ENCODE results near the gene MMP11. TPM values are rescaled to one million over a fixed set of nuclear protein-coding genes. Genes with fewer than 3 reads are reported as not detected.

MMP11 gene
- total and polyA plus RNA-seq, 2 of the 13 experiments (the other 11 are each of a cell fraction or from before 2014, with no cell fraction given), result 8.9 to 28.6 TPM

- no peak for TF ChIP-seq ZNF770 (CRISPR knock-in tag; IDR thresholded peaks at IDR 0.05)
- TF ChIP-seq ZMAT3 (CRISPR knock-in tag; conservative IDR thresholded peaks at IDR 0.05), result no peak
- TF ChIP-seq KLF16 (CRISPR knock-in tag; IDR thresholded peaks at IDR 0.05), result 0 out of 4 replicates have a peak, but pooled peaks of 1 of the 2 experiments have one; percentile 19
- no peak for TF ChIP-seq GTF3A (CRISPR knock-in tag; conservative IDR thresholded peaks at IDR 0.05)
- TF ChIP-seq SMAD3 (CRISPR knock-in tag; IDR thresholded peaks at IDR 0.05), result no peak
- no peak for TF ChIP-seq ZNF761 (CRISPR knock-in tag; conservative IDR thresholded peaks at IDR 0.05)
- no peak for TF ChIP-seq ARID3A (IDR thresholded peaks at IDR 0.05; ENCODE audit: low read depth, low read length)
- no peak for TF ChIP-seq ZNF296 (CRISPR knock-in tag; conservative IDR thresholded peaks at IDR 0.05)
- TF ChIP-seq TIGD3 (CRISPR knock-in tag; IDR thresholded peaks at IDR 0.05; ENCODE audit: borderline replicate concordance), result 0 out of 2 replicates have a peak, but pooled peaks have one; percentile 45
- TF ChIP-seq PHF5A (CRISPR knock-in tag; IDR thresholded peaks at IDR 0.05; ENCODE audit: low read depth, unreplicated experiment), result no peak
- TF ChIP-seq ZBTB40 (IDR thresholded peaks at IDR 0.05), result no peak
- TF ChIP-seq ZBTB40 (CRISPR knock-in tag; IDR thresholded peaks at IDR 0.05), result peak; percentile 47; the same call in 1 of the 2 replicates
- no peak for TF ChIP-seq DRAP1 (CRISPR knock-in tag; IDR thresholded peaks at IDR 0.05)
Measured at GRCh38 chr22:23750714-23751440, 21.8 kb upstream of the MMP11 start, which contains the start of gene ZNF70 (continued).
